Loucy (cell line): ENCODE results near the gene HMX1.

Experiments
- H2AFZ ChIP-seq: fragments of 200-600 bp; sonication (generic); 2 replicates; pipeline ENCODE4 v1.6.0; 2016; ENCODE audit warnings: antibody characterized with exemption, mild to moderate bottlenecking, low read length, moderate library complexity
- H3F3A ChIP-seq: fragments of 200-600 bp; 2 replicates; pipeline ENCODE4 v1.6.0; 2016; ENCODE audit warnings: antibody characterized with exemption, low read depth, mild to moderate bottlenecking
- H3K27me3 ChIP-seq: fragments of 200-600 bp; sonication (generic); 2 replicates; pipeline ENCODE4 v1.6.1; 2014; ENCODE audit warnings: low read length, mild to moderate bottlenecking; ENCODE audit not compliant: insufficient read depth, poor library complexity, severe bottlenecking
- H3K36me3 ChIP-seq: fragments of 200-600 bp; sonication (generic); 2 replicates; pipeline ENCODE4 v1.6.1; 2016; ENCODE audit warnings: low read length; ENCODE audit not compliant: insufficient read depth
- H3K4me1 ChIP-seq: fragments of 200-600 bp; sonication (generic); 2 replicates; pipeline ENCODE4 v1.5.1; 2014; ENCODE audit warnings: low read length, mild to moderate bottlenecking; ENCODE audit not compliant: insufficient read depth, poor library complexity, severe bottlenecking
- H3K4me2 ChIP-seq: fragments of 200-600 bp; sonication (generic); 2 replicates; pipeline ENCODE4 v1.6.0; 2014; ENCODE audit warnings: antibody characterized with exemption, low read length, low read depth, mild to moderate bottlenecking; ENCODE audit not compliant: poor library complexity, severe bottlenecking
- H3K4me3 ChIP-seq: fragments of 200-600 bp; sonication (generic); 2 replicates; pipeline ENCODE4 v1.5.1; 2014; ENCODE audit warnings: low read length, mild to moderate bottlenecking, mixed read lengths; ENCODE audit not compliant: poor library complexity, severe bottlenecking
- H3K79me2 ChIP-seq: fragments of 200-600 bp; sonication (generic); 2 replicates; pipeline ENCODE4 v1.6.1; 2014; ENCODE audit warnings: low read length; ENCODE audit not compliant: insufficient read depth
- H3K9ac ChIP-seq: fragments of 200-600 bp; sonication (generic); 2 replicates; pipeline ENCODE4 v1.6.0; 2014; ENCODE audit warnings: mild to moderate bottlenecking, low read depth, low read length, moderate library complexity; ENCODE audit not compliant: poor library complexity, severe bottlenecking
- H3K9me2 ChIP-seq: fragments of 200-600 bp; sonication (generic); replicated peaks from 2 replicates; pipeline ENCODE4 v1.6.1; 2016; ENCODE audit warnings: low read depth, low read length, mixed read lengths
- H3K9me3 ChIP-seq: fragments of 200-600 bp; sonication (generic); 2 replicates; pipeline ENCODE4 v1.6.1; 2014; ENCODE audit warnings: mild to moderate bottlenecking, antibody characterized with exemption, low read length, low read depth; ENCODE audit not compliant: insufficient read depth
- H4K20me1 ChIP-seq: fragments of 200-600 bp; sonication (generic); 2 replicates; pipeline ENCODE4 v1.6.0; 2014; ENCODE audit warnings: antibody characterized with exemption, low read length, mild to moderate bottlenecking; ENCODE audit not compliant: insufficient read depth, poor library complexity, severe bottlenecking
- CTCF ChIP-seq: fragments of 200-600 bp; sonication (generic); conservative IDR thresholded peaks from 2 replicates; pipeline ENCODE4 v1.5.1; 2014; ENCODE audit warnings: mild to moderate bottlenecking, antibody characterized with exemption, low read length
- EZH2phosphoT487 ChIP-seq: fragments of 200-600 bp; IDR thresholded peaks from 2 replicates; pipeline ENCODE4 v1.6.1; 2018; ENCODE audit warnings: antibody characterized with exemption, mild to moderate bottlenecking, moderate library complexity, borderline replicate concordance

The HMX1 gene

DNA sequence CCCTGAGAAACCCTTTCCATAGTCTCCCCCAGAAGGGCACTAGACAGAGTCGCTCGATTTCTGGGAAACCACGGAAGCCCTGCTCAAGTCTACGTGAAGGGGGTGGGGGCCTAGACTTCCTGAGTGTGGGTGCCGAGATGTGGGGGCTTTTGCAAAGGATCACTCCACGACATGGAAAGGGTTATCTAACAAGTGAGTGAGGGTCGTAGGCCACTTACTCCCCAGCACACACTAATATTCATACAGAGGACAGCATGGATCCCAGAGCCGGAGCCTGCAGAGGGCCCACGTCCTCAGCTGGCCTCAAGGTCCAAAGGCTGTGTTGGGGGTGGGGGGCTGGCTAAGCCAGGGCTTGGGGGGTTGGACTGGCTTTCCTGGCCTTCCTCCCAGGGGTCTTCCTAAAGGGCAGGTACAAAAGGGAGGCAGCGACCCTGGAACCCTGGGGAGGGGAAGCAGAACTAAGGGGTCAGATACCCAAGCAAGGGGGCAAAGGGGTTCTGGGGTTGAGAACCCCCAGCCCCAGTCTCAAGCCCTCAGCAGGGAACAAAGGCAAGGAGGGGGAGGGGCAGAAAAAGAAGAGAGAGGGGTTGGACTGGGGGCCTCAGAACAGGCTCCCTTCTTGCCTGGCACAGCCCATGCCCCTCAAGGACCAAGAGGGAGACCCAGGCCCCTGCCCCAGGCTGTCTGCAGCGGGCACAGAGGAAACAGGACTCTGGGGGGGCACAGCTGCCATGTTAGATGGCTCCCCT, 1.6 kb downstream of the HMX1 start:
- Histone ChIP-seq H3K4me3 (no peak overlapping the region), H3K4me1 (no peaks in the 10 kb centered on the region), H3K9me2 (no peaks in the 10 kb centered on the region), H3K36me3 (no peaks in the 10 kb centered on the region), H2AFZ (no peak overlapping the region), H3K4me2 (no peak overlapping the region), H3K79me2 (no peaks in the 10 kb centered on the region), H4K20me1 (no peaks in the 10 kb centered on the region), H3K9me3 (no peaks in the 10 kb centered on the region; the same call in 1 of the 2 replicates), H3F3A (no peaks in the 10 kb centered on the region), H3K9ac (no peak overlapping the region), H3K27me3 (no peaks in the 10 kb centered on the region)
- TF ChIP-seq CTCF (no peak), EZH2phosphoT487 (no peak)

GRCh38 chr4:8869002-8869897, 2.4 kb downstream of the HMX1 start:
- Histone ChIP-seq H3K9me3 (no peaks in the 10 kb centered on the region; the same call in 1 of the 2 replicates), H3K9ac (no peak overlapping the region), H3K36me3 (no peaks in the 10 kb centered on the region), H3K4me1 (no peaks in the 10 kb centered on the region), H3K79me2 (no peaks in the 10 kb centered on the region), H4K20me1 (no peaks in the 10 kb centered on the region), H3K27me3 (no peaks in the 10 kb centered on the region), H3K4me2 (no peak overlapping the region), H3K4me3 (no peak overlapping the region), H3F3A (no peaks in the 10 kb centered on the region), H2AFZ (no peak overlapping the region), H3K9me2 (no peaks in the 10 kb centered on the region)
- TF ChIP-seq EZH2phosphoT487 = no peak
- TF ChIP-seq CTCF = no peak

- H3F3A ChIP-seq = no peaks in the 10 kb centered on the region
- no peaks in the 10 kb centered on the region for H3K79me2 ChIP-seq
- no peaks in the 10 kb centered on the region for H3K4me1 ChIP-seq
- H3K4me3 ChIP-seq = no peak overlapping the region
- H3K4me2 ChIP-seq = no peak overlapping the region
- no peak overlapping the region for H2AFZ ChIP-seq
- H3K9ac ChIP-seq = no peak overlapping the region
- H3K9me2 ChIP-seq = no peaks in the 10 kb centered on the region
- H3K36me3 ChIP-seq = no peaks in the 10 kb centered on the region
- TF ChIP-seq EZH2phosphoT487 (no peak), CTCF (no peak)
- H4K20me1 ChIP-seq = no peaks in the 10 kb centered on the region
- H3K9me3 ChIP-seq = no peaks in the 10 kb centered on the region; the same call in 1 of the 2 replicates
- H3K27me3 ChIP-seq = no peaks in the 10 kb centered on the region
These were observed 3.2 kb downstream of the HMX1 start for GRCh38 chr4:8868321-8869001.
